HT1080 (cell line): Measurements from ENCODE around the gene EGR2. TPM values are rescaled to one million over a fixed set of nuclear protein-coding genes. Genes with fewer than 3 reads are reported as not detected.

Source experiments
- DNase-seq: peaks from one replicate; pipeline ENCODE4 v3.0.0-alpha.2; 2015; ENCODE audit warnings: low read depth
- polyA plus RNA-seq, 2 experiments: library from polyadenylated mRNA; depleted of rRNA; stranded (reverse); fragments of >200 nt; gene quantifications; 2 replicates each; pipeline ENCODE4 v1.2.3, GENCODE V29; 2015
- total RNA-seq: library from RNA; depleted of rRNA; stranded (reverse); fragments of >200 nt; shearing (Covaris generic); gene quantifications from 2 replicates; pipeline ENCODE4 v1.2.3, GENCODE V29; 2014; rRNA removed

The EGR2 gene
- total RNA-seq, result not detected in 2 replicates
- polyA plus RNA-seq (2015; cell fraction: cytosol; rRNA removed), result 0.02 and 0.03 TPM in 2 replicates
- polyA plus RNA-seq (2015; cell fraction: nucleus; rRNA removed), result 0.06 TPM in 1 of 2 replicates, not detected in the other

GRCh38 chr10:62816331-62817120 lies at the start of gene EGR2:
TSS of gene EGR2 (minus strand) at chr10:62816366. CDS start at chr10:62816029, 337 bp downstream.
- peak; percentile 90 for DNase-seq

GRCh38 chr10:62862447-62862846 lies 46.3 kb upstream of the EGR2 start:
- DNase-seq, result no peak

GRCh38 chr10:62861507-62861906 lies 45.3 kb upstream of the EGR2 start:
- DNase-seq, result no peak

- DNase-seq, result no peak
Measured at GRCh38 chr10:62860946-62861345, 44.8 kb upstream of the EGR2 start.

- peak; percentile 31 for DNase-seq
Measured at GRCh38 chr10:62858364-62858763, 42.2 kb upstream of the EGR2 start.

- no peak for DNase-seq
Measured at GRCh38 chr10:62856021-62856420, 39.9 kb upstream of the EGR2 start.

GRCh38 chr10:62853710-62854109 lies 37.5 kb upstream of the EGR2 start:
- DNase-seq, result peak; percentile 91

GRCh38 chr10:62852961-62853702 lies 37.0 kb upstream of the EGR2 start:
- no peak for DNase-seq

GRCh38 chr10:62851442-62851841 lies 35.3 kb upstream of the EGR2 start:
- peak; percentile 13 for DNase-seq

- DNase-seq, result no peak
Measured at GRCh38 chr10:62850646-62851045, 34.5 kb upstream of the EGR2 start.

GRCh38 chr10:62847433-62847832 lies 31.3 kb upstream of the EGR2 start:
- no peak for DNase-seq

GRCh38 chr10:62844280-62845011 lies 28.3 kb upstream of the EGR2 start:
- DNase-seq, result no peak

GRCh38 chr10:62843600-62843999 lies 27.4 kb upstream of the EGR2 start:
- no peak for DNase-seq

- no peak for DNase-seq
Measured at GRCh38 chr10:62842983-62843382, 26.8 kb upstream of the EGR2 start.

GRCh38 chr10:62839590-62839989 lies 23.4 kb upstream of the EGR2 start:
- no peak for DNase-seq

- DNase-seq, result peak; percentile 67
Measured at GRCh38 chr10:62831346-62831745, 15.2 kb upstream of the EGR2 start.

- no peak for DNase-seq
Measured at GRCh38 chr10:62830679-62831078, 14.5 kb upstream of the EGR2 start.

GRCh38 chr10:62829622-62830021 lies 13.5 kb upstream of the EGR2 start:
- DNase-seq, result no peak

GRCh38 chr10:62826273-62826672 lies 10.1 kb upstream of the EGR2 start:
- no peak for DNase-seq

GRCh38 chr10:62820586-62820985 lies 4.4 kb upstream of the EGR2 start:
- DNase-seq, result no peak

GRCh38 chr10:62819141-62819920 lies 3.2 kb upstream of the EGR2 start:
- no peak for DNase-seq
